Keratinocyte (primary cell): ENCODE measurements around the gene KANTR.

Source experiments
- CTCF ChIP-seq, 3 experiments: IDR thresholded peaks in 1 of 3; conservative IDR thresholded peaks in 1 of 3; optimal IDR thresholded peaks in 1 of 3; 2 replicates in 2 of 3; 3 replicates in 1 of 3; pipeline versions ENCODE3 to v1.5.1; 2011; ENCODE audit warnings: low read length in 3 of 3, mild to moderate bottlenecking in 3 of 3, moderate library complexity in 2 of 3, control low read depth in 1 of 3, inconsistent platforms in 1 of 3; ENCODE audit not compliant: insufficient read depth in 2 of 3; ENCODE audit errors: extremely low read depth in 1 of 3
- EZH2 ChIP-seq: IDR thresholded peaks from one replicate; pipeline ENCODE4 v1.6.1; 2012; ENCODE audit warnings: inconsistent platforms, mild to moderate bottlenecking, low read length, moderate library complexity

GRCh38 chrX:53126377-53126776 is 32.4 kb downstream of the KANTR start:
- TF ChIP-seq CTCF (optimal IDR thresholded peaks at IDR 0.05 in 1 of 3, IDR thresholded peaks at IDR 0.05 in 1 of 3, conservative IDR thresholded peaks at IDR 0.05 in 1 of 3; ENCODE audit: extremely low read depth in 1 of 3, insufficient read depth in 2 of 3, low read length in 3 of 3) (no peak), EZH2 (no peak)
